HEK293 (cell line): ENCODE measurements around the gene HOXA4.

Experiments used
- HOXD13 ChIP-seq: sonication (generic); formaldehyde crosslinking; IDR thresholded peaks from 2 replicates; pipeline ENCODE4 v1.8.0; 2022; ENCODE audit warnings: missing genetic modification reagents, borderline replicate concordance
- KLF8 ChIP-seq: fragments of 450-650 bp; formaldehyde crosslinking; IDR thresholded peaks from 2 replicates; pipeline ENCODE4 v1.5.1; 2016; ENCODE audit warnings: missing biosample characterization, missing genetic modification characterization
- OVOL3 ChIP-seq: fragments of 450-650 bp; formaldehyde crosslinking; IDR thresholded peaks from 2 replicates; pipeline ENCODE4 v1.5.1; 2016; ENCODE audit warnings: missing biosample characterization, missing genetic modification characterization
- SP7 ChIP-seq: fragments of 450-650 bp; formaldehyde crosslinking; IDR thresholded peaks from 2 replicates; pipeline ENCODE4 v1.5.1; 2016; ENCODE audit warnings: missing biosample characterization, missing genetic modification characterization
- YY2 ChIP-seq: fragments of 450-650 bp; formaldehyde crosslinking; IDR thresholded peaks from 2 replicates; pipeline ENCODE4 v1.5.1; 2016; ENCODE audit warnings: missing biosample characterization, missing genetic modification characterization
- ZBTB17 ChIP-seq: fragments of 450-650 bp; formaldehyde crosslinking; IDR thresholded peaks from 2 replicates; pipeline ENCODE4 v1.5.1; 2016; ENCODE audit warnings: missing biosample characterization, missing genetic modification characterization
- ZBTB20 ChIP-seq: fragments of 450-650 bp; formaldehyde crosslinking; IDR thresholded peaks from 2 replicates; pipeline ENCODE4 v1.5.1; 2016; ENCODE audit warnings: missing biosample characterization, missing genetic modification characterization
- ZIC2 ChIP-seq: fragments of 450-650 bp; formaldehyde crosslinking; IDR thresholded peaks from 2 replicates; pipeline ENCODE4 v1.5.1; 2016; ENCODE audit warnings: missing biosample characterization, missing genetic modification characterization
- ZNF10 ChIP-seq: fragments of 450-650 bp; formaldehyde crosslinking; IDR thresholded peaks from 2 replicates; pipeline ENCODE4 v1.5.1; 2017; ENCODE audit warnings: missing biosample characterization, missing genetic modification characterization
- ZNF114 ChIP-seq: fragments of 450-650 bp; formaldehyde crosslinking; IDR thresholded peaks from 2 replicates; pipeline ENCODE4 v1.5.0; 2017; ENCODE audit warnings: missing biosample characterization, missing genetic modification characterization
- ZNF202 ChIP-seq: fragments of 450-650 bp; formaldehyde crosslinking; IDR thresholded peaks from 2 replicates; pipeline ENCODE4 v1.5.1; 2016; ENCODE audit warnings: missing biosample characterization, missing genetic modification characterization, borderline replicate concordance
- ZNF223 ChIP-seq: fragments of 450-650 bp; formaldehyde crosslinking; IDR thresholded peaks from 2 replicates; pipeline ENCODE4 v1.5.1; 2016; ENCODE audit warnings: missing biosample characterization, missing genetic modification characterization
- ZNF23 ChIP-seq: fragments of 450-650 bp; formaldehyde crosslinking; IDR thresholded peaks from 2 replicates; pipeline ENCODE4 v1.5.1; 2016; ENCODE audit warnings: missing biosample characterization, missing genetic modification characterization, borderline replicate concordance
- ZNF239 ChIP-seq: fragments of 450-650 bp; formaldehyde crosslinking; IDR thresholded peaks from 2 replicates; pipeline ENCODE4 v1.5.1; 2016; ENCODE audit warnings: missing biosample characterization, missing genetic modification characterization
- ZNF394 ChIP-seq: fragments of 450-650 bp; formaldehyde crosslinking; IDR thresholded peaks from 2 replicates; pipeline ENCODE4 v1.5.1; 2016; ENCODE audit warnings: missing biosample characterization, missing genetic modification characterization, mild to moderate bottlenecking, moderate library complexity, borderline replicate concordance
- ZNF548 ChIP-seq: fragments of 450-650 bp; formaldehyde crosslinking; IDR thresholded peaks from 2 replicates; pipeline ENCODE4 v1.5.1; 2016; ENCODE audit warnings: missing biosample characterization, missing genetic modification characterization
- ZNF585B ChIP-seq: fragments of 450-650 bp; formaldehyde crosslinking; IDR thresholded peaks from 2 replicates; pipeline ENCODE4 v1.5.1; 2016; ENCODE audit warnings: missing biosample characterization, missing genetic modification characterization
- ZNF670 ChIP-seq: fragments of 450-650 bp; formaldehyde crosslinking; IDR thresholded peaks from 2 replicates; pipeline ENCODE4 v1.5.1; 2016; ENCODE audit warnings: missing biosample characterization, missing genetic modification characterization, low read depth
- ZNF701 ChIP-seq: fragments of 450-650 bp; formaldehyde crosslinking; IDR thresholded peaks from 2 replicates; pipeline ENCODE4 v1.5.1; 2016; ENCODE audit warnings: missing biosample characterization, missing genetic modification characterization
- ZNF768 ChIP-seq: fragments of 450-650 bp; formaldehyde crosslinking; IDR thresholded peaks from 2 replicates; pipeline ENCODE4 v1.5.1; 2018; ENCODE audit warnings: missing biosample characterization, mild to moderate bottlenecking, missing genetic modification characterization
- ZNF776 ChIP-seq: fragments of 450-650 bp; formaldehyde crosslinking; IDR thresholded peaks from 2 replicates; pipeline ENCODE4 v1.5.0; 2017; ENCODE audit warnings: missing biosample characterization, missing genetic modification characterization, borderline replicate concordance
- ZNF792 ChIP-seq: fragments of 450-650 bp; formaldehyde crosslinking; IDR thresholded peaks from 2 replicates; pipeline ENCODE4 v1.5.1; 2016; ENCODE audit warnings: missing biosample characterization, missing genetic modification characterization
- ZXDB ChIP-seq: fragments of 450-650 bp; formaldehyde crosslinking; IDR thresholded peaks from 2 replicates; pipeline ENCODE4 v1.5.1; 2016; ENCODE audit warnings: missing biosample characterization, missing genetic modification characterization
- TF ChIP-seq, protein P1 (sequence below): fragments of 450-650 bp; formaldehyde crosslinking; IDR thresholded peaks from 2 replicates; pipeline ENCODE4 v1.5.1; 2016; ENCODE audit warnings: missing biosample characterization, missing genetic modification characterization
- TF ChIP-seq, protein P2 (sequence below): fragments of 450-650 bp; formaldehyde crosslinking; IDR thresholded peaks from 2 replicates; pipeline ENCODE4 v1.5.1; 2016; ENCODE audit warnings: missing biosample characterization, missing genetic modification characterization
- TF ChIP-seq, protein P3 (sequence below): fragments of 450-650 bp; formaldehyde crosslinking; IDR thresholded peaks from 2 replicates; pipeline ENCODE4 v1.5.1; 2017; ENCODE audit warnings: missing biosample characterization, missing genetic modification characterization
- TF ChIP-seq, protein P4 (sequence below): fragments of 450-650 bp; formaldehyde crosslinking; IDR thresholded peaks from 2 replicates; pipeline ENCODE4 v1.5.1; 2016; ENCODE audit warnings: missing biosample characterization, missing genetic modification characterization
- TF ChIP-seq, protein P5 (sequence below): fragments of 450-650 bp; formaldehyde crosslinking; IDR thresholded peaks from 2 replicates; pipeline ENCODE4 v1.5.1; 2016; ENCODE audit warnings: missing biosample characterization, missing genetic modification characterization

HOXA4 gene

DNA sequence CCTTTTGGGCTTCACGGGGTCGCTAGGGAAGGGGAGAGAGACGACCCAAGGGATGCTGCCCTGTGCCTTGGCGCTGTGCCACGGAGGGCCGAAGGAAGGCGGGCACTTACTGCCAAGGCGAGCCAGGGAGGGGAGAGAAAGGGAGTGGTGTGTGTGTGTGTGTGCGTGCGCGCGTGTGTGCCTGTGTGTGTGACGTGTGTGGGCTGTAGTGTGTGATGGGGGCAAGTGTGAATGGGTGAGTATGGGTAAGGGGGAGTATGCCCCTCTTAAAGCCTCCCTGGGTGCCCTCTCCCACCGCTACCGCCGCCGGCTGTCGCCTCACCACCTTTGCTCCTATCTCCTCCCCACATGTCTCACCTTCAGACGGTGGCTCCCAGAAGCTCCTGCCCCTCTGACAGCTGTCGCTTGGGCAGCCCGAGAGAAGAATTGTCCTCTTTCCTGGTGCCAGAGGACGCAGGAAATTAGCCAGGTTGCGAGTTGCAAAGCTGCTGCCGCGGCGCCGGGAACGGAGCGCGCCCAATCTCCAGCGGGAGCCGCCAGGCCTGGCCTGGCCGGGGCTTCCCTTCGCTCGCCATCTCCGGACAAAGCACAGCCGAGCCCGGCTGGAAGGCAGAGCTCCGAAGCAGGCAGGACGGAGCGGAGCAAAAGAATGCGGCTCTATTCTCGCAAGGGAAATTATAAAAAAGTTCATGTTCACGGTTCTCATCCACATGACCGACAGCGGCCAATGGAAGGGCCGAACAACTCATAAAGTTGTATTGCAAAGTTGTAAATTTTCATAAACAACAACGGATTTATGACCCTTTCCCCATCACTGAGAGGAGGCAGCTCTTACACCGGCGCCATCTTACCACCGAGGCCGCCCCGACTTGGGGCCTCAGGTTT lies 21.6 kb upstream of the HOXA4 start, which contains the start of gene HOXA3 (continued):
- TF ChIP-seq ZNF394 (tag by site-specific recombination) (no peak; the same call in 1 of the 2 replicates), ZNF202 (no peak), ZNF585B (tag by site-specific recombination) (no peak), HOXD13 (no peak), ZNF10 (tag by site-specific recombination) (no peak), ZNF239 (no peak), OVOL3 (tag by site-specific recombination) (no peak), ZXDB (tag by site-specific recombination) (no peak), ZIC2 (tag by site-specific recombination) (no peak), ZNF223 (tag by site-specific recombination) (peak; percentile 45; the same call in 1 of the 2 replicates), ZNF114 (tag by site-specific recombination) (no peak), ZNF548 (tag by site-specific recombination) (no peak), YY2 (no peak), ZNF670 (tag by site-specific recombination) (no peak), ZNF776 (tag by site-specific recombination) (no peak), SP7 (peak; percentile 56), ZNF768 (tag by site-specific recombination) (no peak; the same call in 1 of the 2 replicates), ZBTB17 (tag by site-specific recombination) (peak; percentile 21; the same call in 1 of the 2 replicates), ZBTB20 (no peak; the same call in 1 of the 2 replicates), ZNF792 (no peak), KLF8 (peak; percentile 74; the same call in 1 of the 2 replicates), ZNF701 (tag by site-specific recombination) (no peak), ZNF23 (tag by site-specific recombination) (no peak)
- TF ChIP-seq, protein P1, sequence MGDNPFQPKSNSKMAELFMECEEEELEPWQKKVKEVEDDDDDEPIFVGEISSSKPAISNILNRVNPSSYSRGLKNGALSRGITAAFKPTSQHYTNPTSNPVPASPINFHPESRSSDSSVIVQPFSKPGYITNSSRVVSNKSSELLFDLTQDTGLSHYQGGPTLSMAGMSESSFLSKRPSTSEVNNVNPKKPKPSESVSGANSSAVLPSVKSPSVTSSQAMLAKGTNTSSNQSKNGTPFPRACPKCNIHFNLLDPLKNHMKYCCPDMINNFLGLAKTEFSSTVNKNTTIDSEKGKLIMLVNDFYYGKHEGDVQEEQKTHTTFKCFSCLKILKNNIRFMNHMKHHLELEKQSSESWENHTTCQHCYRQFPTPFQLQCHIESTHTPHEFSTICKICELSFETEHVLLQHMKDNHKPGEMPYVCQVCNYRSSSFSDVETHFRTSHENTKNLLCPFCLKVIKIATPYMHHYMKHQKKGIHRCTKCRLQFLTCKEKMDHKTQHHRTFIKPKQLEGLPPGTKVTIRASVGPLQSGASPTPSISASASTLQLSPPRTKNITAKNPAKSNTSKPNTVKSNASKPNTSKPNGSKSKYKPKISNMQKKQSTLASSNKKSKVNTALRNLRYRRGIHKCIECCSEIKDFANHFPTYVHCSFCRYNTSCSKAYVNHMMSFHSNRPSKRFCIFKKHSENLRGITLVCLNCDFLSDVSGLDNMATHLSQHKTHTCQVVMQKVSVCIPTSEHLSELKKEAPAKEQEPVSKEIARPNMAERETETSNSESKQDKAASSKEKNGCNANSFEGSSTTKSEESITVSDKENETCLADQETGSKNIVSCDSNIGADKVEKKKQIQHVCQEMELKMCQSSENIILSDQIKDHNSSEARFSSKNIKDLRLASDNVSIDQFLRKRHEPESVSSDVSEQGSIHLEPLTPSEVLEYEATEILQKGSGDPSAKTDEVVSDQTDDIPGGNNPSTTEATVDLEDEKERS = no peak
- TF ChIP-seq, protein P2, sequence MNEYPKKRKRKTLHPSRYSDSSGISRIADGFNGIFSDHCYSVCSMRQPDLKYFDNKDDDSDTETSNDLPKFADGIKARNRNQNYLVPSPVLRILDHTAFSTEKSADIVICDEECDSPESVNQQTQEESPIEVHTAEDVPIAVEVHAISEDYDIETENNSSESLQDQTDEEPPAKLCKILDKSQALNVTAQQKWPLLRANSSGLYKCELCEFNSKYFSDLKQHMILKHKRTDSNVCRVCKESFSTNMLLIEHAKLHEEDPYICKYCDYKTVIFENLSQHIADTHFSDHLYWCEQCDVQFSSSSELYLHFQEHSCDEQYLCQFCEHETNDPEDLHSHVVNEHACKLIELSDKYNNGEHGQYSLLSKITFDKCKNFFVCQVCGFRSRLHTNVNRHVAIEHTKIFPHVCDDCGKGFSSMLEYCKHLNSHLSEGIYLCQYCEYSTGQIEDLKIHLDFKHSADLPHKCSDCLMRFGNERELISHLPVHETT (tag by site-specific recombination) = no peak
- TF ChIP-seq, protein P3, sequence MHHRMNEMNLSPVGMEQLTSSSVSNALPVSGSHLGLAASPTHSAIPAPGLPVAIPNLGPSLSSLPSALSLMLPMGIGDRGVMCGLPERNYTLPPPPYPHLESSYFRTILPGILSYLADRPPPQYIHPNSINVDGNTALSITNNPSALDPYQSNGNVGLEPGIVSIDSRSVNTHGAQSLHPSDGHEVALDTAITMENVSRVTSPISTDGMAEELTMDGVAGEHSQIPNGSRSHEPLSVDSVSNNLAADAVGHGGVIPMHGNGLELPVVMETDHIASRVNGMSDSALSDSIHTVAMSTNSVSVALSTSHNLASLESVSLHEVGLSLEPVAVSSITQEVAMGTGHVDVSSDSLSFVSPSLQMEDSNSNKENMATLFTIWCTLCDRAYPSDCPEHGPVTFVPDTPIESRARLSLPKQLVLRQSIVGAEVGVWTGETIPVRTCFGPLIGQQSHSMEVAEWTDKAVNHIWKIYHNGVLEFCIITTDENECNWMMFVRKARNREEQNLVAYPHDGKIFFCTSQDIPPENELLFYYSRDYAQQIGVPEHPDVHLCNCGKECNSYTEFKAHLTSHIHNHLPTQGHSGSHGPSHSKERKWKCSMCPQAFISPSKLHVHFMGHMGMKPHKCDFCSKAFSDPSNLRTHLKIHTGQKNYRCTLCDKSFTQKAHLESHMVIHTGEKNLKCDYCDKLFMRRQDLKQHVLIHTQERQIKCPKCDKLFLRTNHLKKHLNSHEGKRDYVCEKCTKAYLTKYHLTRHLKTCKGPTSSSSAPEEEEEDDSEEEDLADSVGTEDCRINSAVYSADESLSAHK = peak; percentile 44
- TF ChIP-seq, protein P4, sequence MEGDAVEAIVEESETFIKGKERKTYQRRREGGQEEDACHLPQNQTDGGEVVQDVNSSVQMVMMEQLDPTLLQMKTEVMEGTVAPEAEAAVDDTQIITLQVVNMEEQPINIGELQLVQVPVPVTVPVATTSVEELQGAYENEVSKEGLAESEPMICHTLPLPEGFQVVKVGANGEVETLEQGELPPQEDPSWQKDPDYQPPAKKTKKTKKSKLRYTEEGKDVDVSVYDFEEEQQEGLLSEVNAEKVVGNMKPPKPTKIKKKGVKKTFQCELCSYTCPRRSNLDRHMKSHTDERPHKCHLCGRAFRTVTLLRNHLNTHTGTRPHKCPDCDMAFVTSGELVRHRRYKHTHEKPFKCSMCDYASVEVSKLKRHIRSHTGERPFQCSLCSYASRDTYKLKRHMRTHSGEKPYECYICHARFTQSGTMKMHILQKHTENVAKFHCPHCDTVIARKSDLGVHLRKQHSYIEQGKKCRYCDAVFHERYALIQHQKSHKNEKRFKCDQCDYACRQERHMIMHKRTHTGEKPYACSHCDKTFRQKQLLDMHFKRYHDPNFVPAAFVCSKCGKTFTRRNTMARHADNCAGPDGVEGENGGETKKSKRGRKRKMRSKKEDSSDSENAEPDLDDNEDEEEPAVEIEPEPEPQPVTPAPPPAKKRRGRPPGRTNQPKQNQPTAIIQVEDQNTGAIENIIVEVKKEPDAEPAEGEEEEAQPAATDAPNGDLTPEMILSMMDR (tag by site-specific recombination) = no peak
- TF ChIP-seq, protein P5, sequence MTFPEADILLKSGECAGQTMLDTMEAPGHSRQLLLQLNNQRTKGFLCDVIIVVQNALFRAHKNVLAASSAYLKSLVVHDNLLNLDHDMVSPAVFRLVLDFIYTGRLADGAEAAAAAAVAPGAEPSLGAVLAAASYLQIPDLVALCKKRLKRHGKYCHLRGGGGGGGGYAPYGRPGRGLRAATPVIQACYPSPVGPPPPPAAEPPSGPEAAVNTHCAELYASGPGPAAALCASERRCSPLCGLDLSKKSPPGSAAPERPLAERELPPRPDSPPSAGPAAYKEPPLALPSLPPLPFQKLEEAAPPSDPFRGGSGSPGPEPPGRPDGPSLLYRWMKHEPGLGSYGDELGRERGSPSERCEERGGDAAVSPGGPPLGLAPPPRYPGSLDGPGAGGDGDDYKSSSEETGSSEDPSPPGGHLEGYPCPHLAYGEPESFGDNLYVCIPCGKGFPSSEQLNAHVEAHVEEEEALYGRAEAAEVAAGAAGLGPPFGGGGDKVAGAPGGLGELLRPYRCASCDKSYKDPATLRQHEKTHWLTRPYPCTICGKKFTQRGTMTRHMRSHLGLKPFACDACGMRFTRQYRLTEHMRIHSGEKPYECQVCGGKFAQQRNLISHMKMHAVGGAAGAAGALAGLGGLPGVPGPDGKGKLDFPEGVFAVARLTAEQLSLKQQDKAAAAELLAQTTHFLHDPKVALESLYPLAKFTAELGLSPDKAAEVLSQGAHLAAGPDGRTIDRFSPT (tag by site-specific recombination) = peak; percentile 90
